NCI-H1048 (cell line): ENCODE results near the gene OR4E2.
"Not testable (repeated sequence)": the region's sequence is repeated elsewhere in the genome, so short reads cannot be mapped to it uniquely, and the experiment has no call there.

ENCODE experiments used
- DNase-seq: peaks from one replicate; lab custom pipeline; 2025; lab: John Stamatoyannopoulos, UW

Gene OR4E2

DNA sequence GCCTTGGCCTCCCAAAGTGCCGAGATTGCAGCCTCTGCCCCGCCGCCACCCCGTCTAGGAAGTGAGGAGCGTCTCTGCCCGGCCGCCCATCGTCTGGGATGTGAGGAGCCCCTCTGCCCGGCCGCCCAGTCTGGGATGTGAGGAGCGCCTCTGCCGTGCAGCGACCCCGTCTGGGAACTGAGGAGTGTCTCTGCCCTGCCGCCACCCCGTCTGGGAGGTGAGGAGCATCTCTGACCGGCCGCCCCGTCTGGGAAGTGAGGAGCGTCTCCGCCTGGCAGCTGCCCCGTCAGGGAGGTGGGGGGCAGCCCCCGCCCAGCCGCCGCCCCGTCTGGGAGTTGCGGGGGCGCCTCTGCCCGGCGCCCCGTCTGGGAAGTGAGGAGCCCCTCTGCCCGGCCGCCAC lies 44.0 kb downstream of the OR4E2 start:
- not testable (repeated sequence) for DNase-seq

DNA sequence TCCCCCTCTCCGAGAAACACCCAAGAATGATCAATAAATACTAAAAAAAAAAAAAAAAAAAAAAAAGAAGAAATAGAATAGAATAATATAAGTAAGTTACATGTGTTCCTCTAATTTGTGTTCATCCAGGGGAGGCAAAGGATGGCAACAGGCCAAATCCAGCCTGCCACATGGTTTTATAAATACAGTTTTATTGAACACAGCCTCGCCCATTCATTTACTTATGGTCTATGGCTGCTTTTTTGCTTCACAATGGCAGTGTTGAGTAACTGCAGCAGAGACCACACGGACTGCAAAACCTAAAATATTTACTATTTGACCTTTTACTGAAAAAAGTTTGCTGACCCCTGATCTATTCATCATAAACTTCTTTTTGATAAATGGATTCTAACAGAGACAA lies 44.9 kb downstream of the OR4E2 start:
- not testable (repeated sequence) for DNase-seq

DNA sequence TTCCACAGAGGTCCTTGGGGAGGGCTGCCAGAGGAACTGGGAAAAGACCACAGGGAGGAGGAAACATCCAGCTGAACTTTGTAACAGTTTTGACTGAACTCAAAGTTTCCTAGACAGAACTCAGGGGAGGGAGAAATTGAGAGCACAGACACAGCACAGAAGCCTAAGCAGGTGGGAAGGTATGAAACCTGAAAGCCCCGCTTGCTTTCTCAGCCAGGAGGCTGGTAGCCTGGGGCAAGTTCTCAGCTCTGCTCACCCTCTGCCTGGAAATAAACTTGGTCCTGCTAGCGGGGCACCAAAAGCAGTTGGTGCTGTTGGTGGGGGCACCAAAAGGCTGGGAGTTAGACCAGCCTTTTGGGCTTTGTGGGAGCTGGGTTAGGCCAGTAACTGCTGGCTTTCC lies 45.9 kb downstream of the OR4E2 start:
- no peak for DNase-seq

DNA sequence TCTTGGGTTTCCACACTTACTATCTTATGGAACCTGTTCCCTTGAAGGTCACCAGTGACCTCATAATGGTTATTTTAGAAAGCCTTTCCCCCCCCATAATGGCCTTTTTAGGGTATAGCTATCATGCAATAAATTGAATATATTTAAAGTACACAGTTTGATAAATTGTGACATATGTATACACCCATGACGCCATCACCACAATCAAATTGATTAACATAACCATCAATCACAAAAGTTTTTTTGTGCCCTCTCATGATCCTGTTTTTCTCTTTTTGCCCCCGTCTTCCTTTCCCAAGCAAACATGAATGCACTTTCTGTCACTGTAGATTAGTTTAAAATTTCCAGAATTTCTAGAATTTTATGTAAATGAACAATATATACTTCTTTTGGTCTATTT lies 48.7 kb downstream of the OR4E2 start:
- no peak for DNase-seq

DNA sequence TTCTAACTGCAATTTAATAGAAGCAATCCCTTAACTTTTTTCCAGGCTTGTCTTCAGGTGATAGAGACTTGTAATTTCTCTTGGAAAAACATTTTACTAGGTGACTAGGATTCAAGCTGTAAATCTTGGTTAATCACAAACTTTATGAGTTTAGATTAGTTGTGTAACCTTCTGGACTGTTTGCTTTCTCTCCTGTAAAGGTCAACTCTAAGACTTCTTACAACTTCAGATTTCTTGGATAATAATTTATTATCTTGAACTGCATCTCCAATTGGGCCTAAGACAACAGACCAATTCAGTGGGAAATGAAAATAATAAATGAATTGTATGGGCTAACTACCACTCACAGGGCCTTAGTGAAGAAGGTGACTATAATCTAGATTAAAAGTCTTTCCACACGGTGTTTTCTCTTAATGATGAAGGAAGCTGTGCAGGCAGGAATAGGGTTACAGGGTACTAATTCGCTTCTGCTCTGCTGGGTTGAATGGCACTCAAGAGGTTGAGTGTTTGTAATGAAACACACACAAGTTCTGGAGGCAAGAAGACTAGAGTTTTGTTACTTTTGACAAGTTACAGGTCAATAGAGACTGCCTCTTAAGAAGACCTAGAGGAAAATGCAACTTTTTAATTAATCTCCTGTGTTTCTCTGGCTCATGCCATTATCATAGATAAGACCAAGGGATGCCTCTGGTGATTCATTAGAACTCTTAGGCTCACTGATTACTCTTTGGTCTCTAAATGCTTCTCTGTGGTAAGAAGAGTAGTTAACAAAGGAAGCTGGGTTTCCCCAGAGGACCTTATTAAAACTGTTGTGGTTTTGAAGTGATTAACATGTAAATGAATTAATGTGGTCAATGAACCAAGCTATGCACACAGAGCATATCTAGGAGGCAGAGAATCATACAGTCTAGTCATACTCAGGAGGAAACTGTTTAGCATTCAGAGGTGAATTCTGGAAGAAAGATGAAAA lies 50.0 kb downstream of the OR4E2 start:
- DNase-seq, result no peak

DNA sequence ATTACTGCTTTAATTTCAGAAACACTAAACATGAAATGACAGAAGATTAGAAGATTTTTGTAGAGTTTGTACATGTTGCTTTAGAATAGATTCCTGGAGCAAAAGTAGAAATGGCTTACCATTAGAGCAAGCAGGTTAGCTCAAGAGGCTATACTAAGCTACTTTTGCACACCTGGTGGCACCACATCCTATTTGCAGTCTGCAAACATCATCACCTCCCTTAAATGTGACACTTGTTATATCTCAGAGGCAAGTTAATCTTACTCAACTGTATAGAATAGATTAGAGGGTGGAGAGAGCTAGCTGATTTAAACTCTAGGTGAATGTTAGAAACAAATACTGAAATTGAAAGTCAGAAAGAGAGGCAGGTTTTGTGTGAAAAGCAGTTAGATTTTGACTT lies 50.7 kb downstream of the OR4E2 start:
- DNase-seq, result no peak

DNA sequence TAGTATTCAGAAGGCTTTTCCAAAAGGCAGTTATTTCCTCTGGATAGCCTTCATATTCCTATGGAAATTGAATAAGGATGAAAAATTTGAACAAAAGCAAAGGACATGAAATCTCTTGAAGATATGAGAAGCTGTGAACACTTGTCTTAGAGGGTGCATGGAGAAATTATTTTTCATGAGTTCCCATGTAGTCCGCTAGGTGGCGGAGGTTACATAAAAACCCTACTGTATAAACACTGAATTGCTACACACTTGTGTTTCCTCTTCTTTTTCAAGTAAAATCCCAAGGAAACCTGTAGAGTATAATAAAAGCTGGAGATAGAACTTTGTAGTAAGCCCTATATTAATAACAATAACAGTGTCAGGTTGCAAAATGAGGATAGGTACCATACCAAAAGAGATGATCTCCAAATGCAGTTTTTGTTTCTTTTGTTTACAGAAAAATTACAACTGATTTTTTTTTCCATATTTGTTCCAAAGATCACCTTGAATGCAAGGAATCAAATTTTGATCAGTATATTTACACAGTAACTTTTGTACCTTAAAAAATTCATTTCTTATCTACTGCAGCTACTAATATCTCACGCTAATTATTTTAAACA lies 57.8 kb downstream of the OR4E2 start:
- peak; percentile 4 for DNase-seq

DNA sequence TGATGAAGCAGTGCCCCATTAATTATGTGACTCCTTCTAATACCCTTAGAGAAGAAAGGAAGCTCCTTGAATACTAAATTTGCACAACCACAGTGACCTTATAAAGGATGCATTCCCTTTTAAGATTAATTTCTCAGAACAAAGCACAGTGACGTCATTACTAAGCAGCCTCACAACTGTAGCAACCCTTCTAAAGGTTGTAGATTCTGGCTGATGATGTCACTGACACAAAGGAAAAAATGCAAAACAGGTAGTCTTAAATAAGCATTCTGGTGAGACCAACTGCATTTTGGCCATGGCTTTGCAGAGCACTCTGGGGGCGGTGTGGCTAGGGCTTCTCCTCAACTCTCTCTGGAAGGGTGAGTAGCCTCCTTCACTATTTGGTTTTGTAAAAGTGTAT lies 58.4 kb downstream of the OR4E2 start:
- DNase-seq, result no peak

DNA sequence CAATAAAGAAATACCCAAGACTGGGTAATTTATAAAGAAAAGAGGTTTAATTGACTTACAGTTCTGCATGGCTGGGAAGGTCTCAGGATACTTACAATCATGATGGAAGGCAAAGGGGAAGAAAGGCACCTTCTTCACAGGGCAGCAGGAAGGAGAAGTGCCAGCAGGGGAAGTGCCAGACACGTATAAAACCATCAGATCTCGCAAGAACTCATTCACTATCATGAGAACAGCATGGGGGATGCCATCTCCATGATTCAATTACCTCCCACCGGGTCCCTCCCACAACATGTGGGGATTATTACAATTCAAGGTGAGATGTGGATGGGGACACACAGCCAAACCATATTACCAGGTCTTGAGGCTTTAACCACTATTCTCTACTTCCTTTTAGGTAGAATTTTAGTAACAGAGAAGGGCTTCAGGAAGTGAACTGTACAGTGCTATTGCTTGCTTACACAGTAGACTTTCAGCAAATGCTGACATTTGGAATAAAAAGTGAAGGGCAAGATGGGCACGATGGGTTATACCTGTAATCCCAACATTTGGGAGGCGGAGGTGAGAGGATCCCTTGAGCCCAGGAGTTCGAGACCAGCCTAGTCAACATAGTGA lies 60.8 kb downstream of the OR4E2 start:
- no peak for DNase-seq
